ENCODE measurements around the gene PTPN4.

Gene PTPN4

GRCh38 chr2:119745566-119745965 is 14.2 kb upstream of the PTPN4 start:
- no peak for TF ChIP-seq CTCF (IDR thresholded peaks at IDR 0.05; ENCODE audit: extremely low read depth, missing control alignments)
- DNase-seq (ENCODE audit: low spot score): no peak

- no peak for DNase-seq (ENCODE audit: low spot score)
- no peak for TF ChIP-seq CTCF (IDR thresholded peaks at IDR 0.05; ENCODE audit: extremely low read depth, missing control alignments)
Measured at GRCh38 chr2:119746836-119747686, 12.7 kb upstream of the PTPN4 start.

GRCh38 chr2:119748135-119748534 is 11.6 kb upstream of the PTPN4 start:
- no peak for TF ChIP-seq CTCF (IDR thresholded peaks at IDR 0.05; ENCODE audit: extremely low read depth, missing control alignments)
- DNase-seq (ENCODE audit: low spot score): no peak

GRCh38 chr2:119749477-119750012 is 10.2 kb upstream of the PTPN4 start:
- no peak for TF ChIP-seq CTCF (IDR thresholded peaks at IDR 0.05; ENCODE audit: extremely low read depth, missing control alignments)
- no peak for DNase-seq (ENCODE audit: low spot score)

- no peak for DNase-seq (ENCODE audit: low spot score)
- TF ChIP-seq CTCF (IDR thresholded peaks at IDR 0.05; ENCODE audit: extremely low read depth, missing control alignments): no peak
Measured at GRCh38 chr2:119751706-119752105, 8.0 kb upstream of the PTPN4 start.

GRCh38 chr2:119753041-119753929 is 6.4 kb upstream of the PTPN4 start:
- peak; percentile 51 for TF ChIP-seq CTCF (IDR thresholded peaks at IDR 0.05; ENCODE audit: extremely low read depth, missing control alignments)
- DNase-seq (ENCODE audit: low spot score): peak; percentile 56

- TF ChIP-seq CTCF (IDR thresholded peaks at IDR 0.05; ENCODE audit: extremely low read depth, missing control alignments): no peak
- no peak for DNase-seq (ENCODE audit: low spot score)
Measured at GRCh38 chr2:119753930-119754321, 5.8 kb upstream of the PTPN4 start.

Measured in GM20000 (cell line).